Measurements from ENCODE around the gene MCIDAS. TPM values are rescaled to one million over a fixed set of nuclear protein-coding genes. Genes with fewer than 3 reads are reported as not detected.

MCIDAS gene
- total RNA-seq, 2 experiments from 2014 or later: 0.21 TPM; not detected in 1

GRCh38 chr5:55176176-55176818 lies 50.8 kb downstream of the MCIDAS start:
- POLR2A ChIA-PET: interaction anchor here (0.6 kb wide), 1 partner anchor 572 kb away, joined by 3 read pairs; no protein-coding TSS in a partner anchor

GRCh38 chr5:55175781-55176175 lies 51.3 kb downstream of the MCIDAS start:
- H3K4me3 ChIP-seq (ENCODE audit: low read depth, low read length, poor library complexity, severe bottlenecking): peak overlapping the region; percentile 60
- no peaks in the 10 kb centered on the region for H3K79me2 ChIP-seq (ENCODE audit: insufficient read depth, low read depth, low read length)
- no TSS peak for BruUV-seq (replicated peaks)
- no peaks in the 10 kb centered on the region for H3K9me2 ChIP-seq (ENCODE audit: insufficient read depth, low read length)
- TF ChIP-seq CTCF (conservative IDR thresholded peaks at IDR 0.05; ENCODE audit: low read length): no peak
- no peak for TF ChIP-seq EZH2phosphoT487 (IDR thresholded peaks at IDR 0.05; ENCODE audit: borderline replicate concordance, low read depth, low read length)
- intact Hi-C loops (cut with micrococcal nuclease; ENCODE audit: unreplicated experiment): loop anchor here (10.0 kb wide), 2 partner anchors 269 to 359 kb away; partner anchors contain the start of gene PLPP1
- ChIA-PET POLR2A (interaction anchor here (0.6 kb wide), 2 partner anchors 573 to 1240 kb away, joined by 3 to 4 read pairs; no protein-coding TSS in a partner anchor), CTCF (ENCODE audit: unreplicated experiment) (no interaction called here)
- no peak overlapping the region for H3K27ac ChIP-seq (ENCODE audit: low read depth, low read length, poor library complexity, severe bottlenecking)
- H4K20me1 ChIP-seq (ENCODE audit: insufficient read depth, low read length): no peaks in the 10 kb centered on the region
- H2AFZ ChIP-seq (ENCODE audit: low read length): no peak overlapping the region
- no peaks in the 10 kb centered on the region for H3K36me3 ChIP-seq (ENCODE audit: insufficient read depth, low read length)
- DNase-seq (ENCODE audit: low spot score): no peak
- H3K4me1 ChIP-seq (ENCODE audit: insufficient read depth, low read length, poor library complexity, severe bottlenecking): peaks cover 29% of the 10 kb centered on the region
- peak overlapping the region; percentile 86 for H3K4me2 ChIP-seq (ENCODE audit: low read length)
- no peaks in the 10 kb centered on the region for H3K9me3 ChIP-seq (ENCODE audit: low read length)

More at GRCh38 chr5:55176176-55176818, 50.8 kb downstream of the MCIDAS start:
- peak; percentile 24 for DNase-seq (ENCODE audit: low spot score)
- BruUV-seq (replicated peaks): no TSS peak
- peak overlapping the region; percentile 60 for H3K4me3 ChIP-seq (ENCODE audit: low read depth, low read length, poor library complexity, severe bottlenecking)
- TF ChIP-seq EZH2phosphoT487 (IDR thresholded peaks at IDR 0.05; ENCODE audit: borderline replicate concordance, low read depth, low read length) (no peak), CTCF (conservative IDR thresholded peaks at IDR 0.05; ENCODE audit: low read length) (no peak)
- no peaks in the 10 kb centered on the region for H3K36me3 ChIP-seq (ENCODE audit: insufficient read depth, low read length)
- CTCF ChIA-PET (ENCODE audit: unreplicated experiment): no interaction called here
- H3K9me3 ChIP-seq (ENCODE audit: low read length): no peaks in the 10 kb centered on the region
- peak overlapping the region; percentile 41; the same call in 1 of the 2 replicates for H2AFZ ChIP-seq (ENCODE audit: low read length)
- peak overlapping the region; percentile 86 for H3K4me2 ChIP-seq (ENCODE audit: low read length)
- no peak overlapping the region for H3K27ac ChIP-seq (ENCODE audit: low read depth, low read length, poor library complexity, severe bottlenecking)
- H4K20me1 ChIP-seq (ENCODE audit: insufficient read depth, low read length): no peaks in the 10 kb centered on the region
- peaks cover 29% of the 10 kb centered on the region for H3K4me1 ChIP-seq (ENCODE audit: insufficient read depth, low read length, poor library complexity, severe bottlenecking)
- H3K9me2 ChIP-seq (ENCODE audit: insufficient read depth, low read length): no peaks in the 10 kb centered on the region
- intact Hi-C loops (cut with micrococcal nuclease; ENCODE audit: unreplicated experiment): loop anchor here (10.0 kb wide), 2 partner anchors 269 to 359 kb away; partner anchors contain the start of gene PLPP1
- H3K79me2 ChIP-seq (ENCODE audit: insufficient read depth, low read depth, low read length): no peaks in the 10 kb centered on the region

All from OCI-LY7 (cell line).